HG02973 (cell line): ENCODE results near the gene CMYA5.
"Not testable (repeated sequence)": the region's sequence is repeated elsewhere in the genome, so short reads cannot be mapped to it uniquely, and the experiment has no call there.

Experiments
- ATAC-seq: cut with Tn5 transposase; IDR thresholded peaks from one replicate; pipeline ENCODE4 v1.9.1; 2021; ENCODE audit warnings: moderate library complexity; ENCODE audit not compliant: unreplicated experiment

The CMYA5 gene

GRCh38 chr5:79689541-79690466 is at the start of gene CMYA5:
Gene CMYA5 (plus strand): TSS chr5:79689836. CDS start chr5:79689908, 72 bp downstream.
- no peak for ATAC-seq

- no peak for ATAC-seq
These were observed 49.0 kb upstream of the CMYA5 start for GRCh38 chr5:79640571-79641055.

GRCh38 chr5:79641414-79641813 is 48.2 kb upstream of the CMYA5 start:
- ATAC-seq: no peak

DNA sequence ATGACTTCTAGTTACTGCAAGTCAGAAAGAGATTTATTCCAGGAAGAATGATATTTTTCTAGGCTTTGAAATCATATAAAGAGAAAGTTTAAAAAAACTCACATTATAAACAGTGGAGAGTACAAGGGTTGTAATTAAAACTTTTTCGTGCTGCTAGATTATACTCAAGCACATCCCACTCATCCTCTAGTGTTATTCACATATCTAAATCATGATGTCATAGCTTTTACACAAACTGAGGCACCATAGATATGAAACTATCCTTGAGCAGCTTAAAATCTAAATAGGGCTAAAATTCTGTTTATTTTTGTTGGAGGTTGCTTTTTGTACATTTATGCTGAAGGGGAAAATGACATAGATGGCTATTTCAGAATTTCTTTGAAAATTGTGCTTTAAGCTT is 47.4 kb upstream of the CMYA5 start:
- no peak for ATAC-seq

- ATAC-seq: no peak
These were observed 35.8 kb upstream of the CMYA5 start for GRCh38 chr5:79653843-79654242.

DNA sequence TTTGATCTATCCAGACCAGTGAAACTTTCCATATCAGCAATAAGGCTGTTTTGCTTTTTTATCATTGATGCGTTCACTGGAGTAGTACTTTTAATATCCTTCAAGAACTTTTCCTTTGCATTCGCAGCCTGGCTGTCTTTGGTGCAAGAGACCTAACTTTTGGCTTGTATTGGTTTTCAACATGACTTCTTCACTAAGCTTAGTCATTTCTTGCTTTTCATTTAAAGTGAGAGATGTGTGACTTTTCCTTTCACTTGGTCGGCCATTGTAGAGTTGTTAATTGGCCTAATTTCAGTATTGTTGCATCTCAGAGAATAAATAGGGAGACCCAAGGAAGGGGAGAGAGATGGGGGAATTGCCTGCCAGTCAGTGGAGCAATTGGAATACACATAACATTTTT is 26.4 kb upstream of the CMYA5 start:
- ATAC-seq: no peak

GRCh38 chr5:79666758-79667157 is 22.9 kb upstream of the CMYA5 start:
- ATAC-seq: no peak

DNA sequence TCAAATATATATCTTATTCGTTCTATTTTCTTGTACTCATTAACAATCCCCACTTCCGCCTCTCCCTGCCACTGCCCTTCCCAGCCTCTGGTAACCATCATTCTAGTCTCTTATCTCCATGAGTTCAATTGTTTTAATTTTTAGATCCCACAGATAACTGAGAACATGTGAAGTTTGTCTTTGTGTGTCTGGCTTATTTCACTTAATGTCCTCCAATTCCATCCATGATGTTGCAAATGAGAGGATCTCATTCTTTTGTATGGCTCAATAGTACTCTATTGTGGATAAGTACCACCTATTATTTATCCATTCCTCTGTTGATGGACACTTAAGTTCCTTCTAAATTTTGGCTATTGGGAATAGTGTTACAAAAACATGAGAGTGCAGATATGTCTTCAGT is 17.2 kb upstream of the CMYA5 start:
- no peak for ATAC-seq

- ATAC-seq: not testable (repeated sequence)
These were observed 13.3 kb upstream of the CMYA5 start for GRCh38 chr5:79676354-79676753.

- not testable (repeated sequence) for ATAC-seq
These were observed 7.5 kb upstream of the CMYA5 start for GRCh38 chr5:79682102-79682501.

- no peak for ATAC-seq
These were observed 4.9 kb upstream of the CMYA5 start for GRCh38 chr5:79684782-79685181.

- no peak for ATAC-seq
These were observed 4.0 kb upstream of the CMYA5 start for GRCh38 chr5:79685627-79686026.

GRCh38 chr5:79686799-79687198 is 2.8 kb upstream of the CMYA5 start:
- ATAC-seq: no peak

DNA sequence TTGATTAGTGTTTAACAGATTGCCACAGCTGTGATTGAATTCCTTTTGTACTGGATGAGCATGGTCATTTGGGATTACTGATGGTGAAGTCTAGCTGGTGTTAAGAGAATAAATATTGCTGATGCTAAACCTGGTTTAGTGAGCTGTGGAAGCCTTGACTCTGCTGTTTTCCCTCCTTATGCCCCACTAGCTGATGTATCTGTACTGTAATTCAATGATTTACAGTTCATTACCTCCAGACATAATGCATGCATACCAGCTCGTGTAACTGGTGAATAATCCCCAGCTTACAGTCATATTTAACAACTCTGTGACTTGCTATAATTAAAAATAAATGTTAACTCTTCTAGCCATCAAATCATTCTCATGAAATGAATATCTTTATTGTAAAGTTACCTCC is 1.7 kb upstream of the CMYA5 start:
- no peak for ATAC-seq

DNA sequence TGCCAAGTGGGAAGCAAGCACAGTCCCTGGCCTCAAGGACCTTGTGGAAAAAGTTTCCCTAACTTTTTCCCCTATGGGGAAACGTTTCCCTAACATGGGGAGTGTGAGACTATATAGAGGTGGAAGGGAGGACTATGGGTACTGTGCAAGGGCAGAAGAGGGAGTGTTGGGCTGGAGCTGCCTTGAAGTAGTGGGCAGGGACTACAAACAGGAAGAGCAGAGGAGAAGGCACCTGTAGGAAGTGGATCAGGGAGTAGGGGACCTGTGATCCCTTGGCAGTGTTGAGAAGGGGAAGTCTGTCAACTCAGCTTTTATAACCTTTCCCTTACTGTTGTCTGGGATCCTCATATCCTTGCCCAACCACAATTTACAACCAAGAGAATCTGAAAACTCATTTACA is 1.4 kb downstream of the CMYA5 start:
- ATAC-seq: no peak

DNA sequence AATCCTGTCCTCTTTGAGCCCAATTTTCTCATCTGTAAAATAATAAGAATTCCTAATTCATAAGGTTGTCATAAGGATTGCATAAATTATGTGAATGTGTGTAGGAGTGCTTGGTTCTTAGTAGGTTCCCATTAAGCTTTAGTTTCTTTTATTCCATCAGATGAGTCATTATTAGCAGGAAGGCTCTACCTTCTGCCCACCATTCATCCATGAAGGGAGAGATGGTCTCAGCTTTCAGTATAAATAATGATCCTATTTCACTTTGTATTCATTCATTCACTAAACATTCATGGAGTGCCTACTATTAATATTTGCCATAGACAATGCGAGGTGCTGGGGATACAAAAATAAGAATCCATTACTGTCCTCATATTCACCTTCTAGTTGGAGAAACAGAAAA is 3.0 kb downstream of the CMYA5 start:
- no peak for ATAC-seq

DNA sequence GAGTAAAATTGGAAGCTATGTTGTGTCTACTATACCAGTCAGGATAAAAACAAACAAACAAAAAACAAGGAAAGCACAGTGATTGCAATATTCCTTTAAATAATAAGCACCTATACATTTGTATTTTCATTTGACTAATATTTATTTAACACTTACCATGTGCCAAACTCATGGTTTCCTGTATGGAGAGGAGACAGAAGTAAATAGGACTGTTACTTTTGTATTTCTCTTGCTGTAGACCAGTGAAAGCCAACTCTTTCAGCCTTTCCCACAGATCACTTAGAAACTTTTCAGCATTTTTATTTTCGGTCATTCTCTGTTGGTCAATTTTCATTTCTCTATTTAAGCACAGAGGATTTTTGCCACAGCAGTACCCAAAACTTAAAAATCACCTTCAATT is 4.5 kb downstream of the CMYA5 start:
- ATAC-seq: no peak

GRCh38 chr5:79694652-79695051 is 5.0 kb downstream of the CMYA5 start:
- ATAC-seq: no peak

- no peak for ATAC-seq
These were observed 5.9 kb downstream of the CMYA5 start for GRCh38 chr5:79695526-79695925.

DNA sequence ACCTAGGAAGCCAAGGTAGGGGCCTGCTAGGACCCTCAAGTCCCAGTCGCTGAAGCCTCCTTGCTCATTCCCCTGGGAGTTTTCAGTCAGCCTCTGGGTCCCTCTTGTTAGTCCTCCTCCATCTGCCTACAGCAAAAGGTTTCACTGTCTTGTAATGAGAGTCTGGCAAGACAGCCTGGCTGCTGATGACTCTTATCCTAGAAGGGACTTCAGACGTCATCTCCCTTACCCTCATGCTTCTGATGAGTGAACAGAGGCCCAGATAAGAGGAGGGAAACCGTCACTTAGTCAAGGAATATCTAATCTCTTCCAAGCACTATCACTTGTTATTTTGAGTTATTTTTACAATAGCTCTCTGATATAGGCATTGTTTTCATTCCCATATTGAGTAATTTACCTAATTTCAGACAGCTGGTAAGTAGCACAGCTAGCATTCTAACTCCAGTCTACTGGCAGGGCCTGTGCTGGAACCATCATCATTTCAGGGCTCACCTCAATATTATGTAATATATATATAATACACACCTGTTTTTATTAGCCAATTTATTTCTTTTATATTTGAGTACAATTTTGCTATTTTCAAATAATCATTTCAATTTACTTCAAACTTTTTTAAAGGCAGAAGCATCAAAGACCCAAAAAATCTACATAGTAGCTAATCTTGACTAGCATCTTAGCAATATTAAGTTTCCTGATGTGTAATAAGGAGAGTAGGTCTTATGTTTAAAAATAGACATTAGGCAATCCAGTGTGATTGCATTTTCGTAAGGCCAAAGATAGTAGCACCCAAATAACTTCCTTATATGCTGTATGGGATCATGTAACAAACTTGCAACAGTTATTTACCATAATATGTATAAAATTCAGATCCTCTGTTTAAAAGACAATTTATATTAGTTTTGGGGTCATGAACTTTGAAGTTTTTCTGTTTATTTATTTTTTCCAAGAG is 7.9 kb downstream of the CMYA5 start:
- no peak for ATAC-seq

DNA sequence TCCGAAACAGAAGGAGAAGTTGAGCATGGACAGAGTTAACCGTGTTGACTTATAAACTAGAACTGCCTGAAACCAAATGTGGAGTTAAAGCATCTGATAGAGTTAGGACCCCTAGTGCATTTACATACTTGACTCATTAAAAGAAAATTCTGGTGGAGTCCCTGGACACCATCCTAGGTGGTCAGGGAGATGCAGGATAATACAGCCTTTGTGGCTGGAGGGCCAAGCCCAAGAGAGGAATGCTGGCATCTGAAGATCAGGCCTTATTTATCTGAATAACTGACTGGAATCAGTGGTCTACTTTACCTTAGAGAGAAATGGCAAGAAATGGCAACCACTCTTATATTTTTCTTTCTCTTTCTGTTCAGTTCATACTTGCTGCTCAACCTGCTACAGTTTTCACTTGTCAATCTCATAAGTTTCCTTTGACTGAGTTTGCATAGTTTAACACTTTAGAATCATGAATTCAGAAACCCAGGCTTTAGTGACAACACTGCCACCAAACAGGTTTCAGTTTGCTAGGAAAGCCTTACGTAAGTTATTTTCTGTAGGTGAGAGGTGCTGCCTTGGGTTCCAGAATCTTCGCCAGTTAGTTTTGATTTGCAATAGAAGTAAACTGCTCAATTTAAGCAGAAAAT is 10.2 kb downstream of the CMYA5 start:
- peak; percentile 84 for ATAC-seq
